ENCODE data around the gene VEZT.

Gene VEZT

DNA sequence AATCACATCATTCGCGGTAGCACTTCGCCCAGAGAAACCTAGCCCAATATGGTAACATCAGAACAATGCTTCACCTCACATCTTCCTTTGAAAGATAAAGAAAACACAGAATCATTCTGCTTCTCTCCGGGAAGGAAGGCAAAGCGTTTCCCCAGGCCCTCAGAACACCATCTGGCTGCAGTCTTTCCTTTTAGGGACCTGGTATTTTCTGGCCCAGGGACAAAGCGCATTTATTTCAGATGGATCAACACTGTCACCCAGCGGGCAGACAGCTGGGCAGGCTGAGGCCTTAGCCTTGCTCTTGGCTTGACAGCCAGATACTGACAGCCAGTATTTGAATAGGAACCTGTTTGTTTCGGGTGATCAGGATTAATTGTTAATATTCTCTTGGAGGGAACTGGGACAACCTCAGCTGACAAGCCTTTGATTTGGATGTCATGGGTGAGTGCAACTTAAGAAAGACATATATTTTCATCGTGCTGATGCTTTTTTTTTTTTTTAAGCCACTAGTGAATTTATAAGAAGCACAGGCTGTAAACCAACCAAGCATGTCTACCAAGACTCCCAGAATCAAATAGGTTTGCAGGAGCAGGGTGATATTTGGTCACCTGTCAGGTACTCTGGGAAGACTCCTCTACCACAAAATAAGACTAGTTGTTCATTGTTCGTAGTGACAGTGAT, 118.9 kb downstream of the VEZT start:
- H3K9me3 ChIP-seq (ENCODE audit: control extremely low read depth in 1 of 5, control insufficient read depth in 4 of 5, insufficient read depth in 2 of 5, low read depth in 1 of 5, low read length in 4 of 5): no peaks in the 10 kb centered on the region
- no peaks in the 10 kb centered on the region for H3K27me3 ChIP-seq (replicated peaks in 2 of 5; ENCODE audit: control insufficient read depth in 4 of 5, insufficient read depth in 5 of 5, low read length in 4 of 5)
- H3K27ac ChIP-seq (ENCODE audit: insufficient read depth in 1 of 2, low read depth in 1 of 2, low read length in 2 of 2, poor library complexity in 1 of 2, severe bottlenecking in 2 of 2): no peak overlapping the region
- POLR2A ChIA-PET: no interaction called here
- WGBS (ENCODE audit: insufficient coverage): 65% methylated on average over 7 of the region's 10 CpGs
- no peak overlapping the region for H3K4me3 ChIP-seq (ENCODE audit: control insufficient read depth in 1 of 7, extremely low read depth in 1 of 7, insufficient read depth in 4 of 7, low read depth in 2 of 7, low read length in 6 of 7)
- DNase-seq: peak in 2 of 3 donors; percentile 21 to 49
- CTCF ChIA-PET: no interaction called here
- no peaks in the 10 kb centered on the region for H3K4me1 ChIP-seq (ENCODE audit: control extremely low read depth in 1 of 4, control insufficient read depth in 4 of 4, insufficient read depth in 4 of 4, low read length in 3 of 4)
- no peaks in the 10 kb centered on the region for H3K36me3 ChIP-seq (ENCODE audit: control insufficient read depth in 4 of 4, insufficient read depth in 4 of 4, low read length in 3 of 4)

DNA sequence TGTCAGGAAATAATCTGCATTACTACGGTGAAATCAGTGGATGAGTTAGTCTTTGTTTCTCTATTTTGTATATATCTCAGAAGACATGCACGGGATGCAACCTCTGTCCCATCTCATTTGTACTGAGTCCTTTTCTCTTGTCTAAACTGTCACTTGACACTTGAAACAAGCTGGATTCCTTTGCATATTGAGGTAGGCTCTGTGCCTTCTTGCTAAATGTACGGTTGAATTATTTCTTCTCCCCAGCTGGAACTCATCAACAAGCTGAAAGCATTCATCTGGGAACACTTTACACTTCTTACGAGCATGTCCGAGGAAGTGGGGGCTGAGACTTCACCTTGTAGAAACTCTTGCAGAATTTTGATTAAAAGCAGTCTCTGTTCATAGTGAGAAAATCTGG, 119.5 kb downstream of the VEZT start:
- 94% methylated on average over 3 of the region's 5 CpGs for WGBS (ENCODE audit: insufficient coverage)
- Histone ChIP-seq H3K4me3 (ENCODE audit: control insufficient read depth in 1 of 7, extremely low read depth in 1 of 7, insufficient read depth in 4 of 7, low read depth in 2 of 7, low read length in 6 of 7) (no peak overlapping the region), H3K4me1 (ENCODE audit: control extremely low read depth in 1 of 4, control insufficient read depth in 4 of 4, insufficient read depth in 4 of 4, low read length in 3 of 4) (no peaks in the 10 kb centered on the region), H3K9me3 (ENCODE audit: control extremely low read depth in 1 of 5, control insufficient read depth in 4 of 5, insufficient read depth in 2 of 5, low read depth in 1 of 5, low read length in 4 of 5) (no peaks in the 10 kb centered on the region), H3K27me3 (replicated peaks in 2 of 5; ENCODE audit: control insufficient read depth in 4 of 5, insufficient read depth in 5 of 5, low read length in 4 of 5) (no peaks in the 10 kb centered on the region), H3K36me3 (ENCODE audit: control insufficient read depth in 4 of 4, insufficient read depth in 4 of 4, low read length in 3 of 4) (no peaks in the 10 kb centered on the region), H3K27ac (ENCODE audit: insufficient read depth in 1 of 2, low read depth in 1 of 2, low read length in 2 of 2, poor library complexity in 1 of 2, severe bottlenecking in 2 of 2) (no peak overlapping the region)
- CTCF ChIA-PET: interaction anchor here (0.6 kb wide), 1 partner anchor 224 kb away, joined by 3 read pairs; no protein-coding TSS in a partner anchor
- no peak for DNase-seq
- POLR2A ChIA-PET: no interaction called here

DNA sequence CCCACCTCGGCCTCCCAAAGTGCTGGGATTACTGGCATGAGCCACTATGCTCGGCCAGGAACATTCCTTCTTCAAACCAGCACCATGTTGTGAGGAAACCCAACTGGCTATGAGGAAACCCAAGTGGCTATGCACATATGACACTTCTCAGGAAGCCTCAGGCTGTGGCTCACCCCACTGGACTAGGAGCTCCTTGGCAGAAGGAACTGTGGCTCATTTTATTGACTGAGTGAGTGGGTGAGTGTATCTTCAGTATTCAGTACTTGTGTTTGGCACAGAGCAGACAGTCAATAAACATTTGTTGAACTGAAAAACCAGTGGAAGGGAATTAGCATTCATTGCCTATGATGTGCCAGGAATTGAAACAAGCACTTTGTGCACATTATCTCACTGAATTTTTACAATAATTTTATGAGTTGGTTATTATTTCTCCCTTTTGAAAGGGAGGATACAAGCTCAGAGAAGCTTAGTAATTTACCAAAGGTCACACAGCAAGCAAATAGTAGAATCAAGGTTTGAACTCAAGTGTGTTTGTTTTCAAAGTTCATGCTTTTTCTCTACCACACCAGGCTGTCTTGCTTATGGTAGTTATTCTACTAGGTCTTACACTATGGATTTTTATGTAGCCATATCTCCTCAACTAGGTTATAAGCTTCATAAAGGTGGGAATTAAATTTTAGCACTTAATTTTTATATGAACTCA, 121.6 kb downstream of the VEZT start:
- H3K4me1 ChIP-seq (ENCODE audit: control extremely low read depth in 1 of 4, control insufficient read depth in 4 of 4, insufficient read depth in 4 of 4, low read length in 3 of 4): no peaks in the 10 kb centered on the region
- no peaks in the 10 kb centered on the region for H3K27me3 ChIP-seq (replicated peaks in 2 of 5; ENCODE audit: control insufficient read depth in 4 of 5, insufficient read depth in 5 of 5, low read length in 4 of 5)
- H3K4me3 ChIP-seq (ENCODE audit: control insufficient read depth in 1 of 7, extremely low read depth in 1 of 7, insufficient read depth in 4 of 7, low read depth in 2 of 7, low read length in 6 of 7): no peak overlapping the region
- 95% methylated on average over 2 of the region's 2 CpGs for whole genome bisulfite sequencing (ENCODE audit: insufficient coverage)
- POLR2A ChIA-PET: no interaction called here
- DNase-seq: no peak
- CTCF ChIA-PET: interaction anchor here (1.4 kb wide), 1 partner anchor 30 kb away, joined by 3 read pairs; no protein-coding TSS in a partner anchor
- H3K9me3 ChIP-seq (ENCODE audit: control extremely low read depth in 1 of 5, control insufficient read depth in 4 of 5, insufficient read depth in 2 of 5, low read depth in 1 of 5, low read length in 4 of 5): no peaks in the 10 kb centered on the region
- H3K27ac ChIP-seq (ENCODE audit: insufficient read depth in 1 of 2, low read depth in 1 of 2, low read length in 2 of 2, poor library complexity in 1 of 2, severe bottlenecking in 2 of 2): no peak overlapping the region
- H3K36me3 ChIP-seq (ENCODE audit: control insufficient read depth in 4 of 4, insufficient read depth in 4 of 4, low read length in 3 of 4): no peaks in the 10 kb centered on the region

DNA sequence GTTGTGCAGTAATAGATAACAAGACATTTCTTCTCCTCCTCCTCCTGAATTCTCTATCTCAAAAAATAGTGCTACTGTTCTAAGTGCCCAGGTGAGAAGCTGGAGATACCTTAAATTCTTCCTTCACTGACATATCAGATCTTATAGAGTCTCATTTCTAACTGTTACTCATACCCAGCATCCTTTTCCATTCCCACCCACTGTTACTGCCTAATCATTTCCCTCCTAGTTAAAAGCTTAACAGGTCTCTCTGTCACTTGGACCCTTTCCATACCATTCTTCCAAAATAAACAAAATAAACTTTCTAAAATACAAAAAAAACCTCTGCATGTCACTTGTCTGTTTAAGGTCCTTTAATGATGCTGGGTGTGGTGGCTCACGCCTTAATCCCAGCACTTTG, 124.4 kb downstream of the VEZT start:
- POLR2A ChIA-PET: no interaction called here
- CTCF ChIA-PET: interaction anchor here (1.1 kb wide), 1 partner anchor 16 kb away, joined by 3 read pairs; no protein-coding TSS in a partner anchor

DNA sequence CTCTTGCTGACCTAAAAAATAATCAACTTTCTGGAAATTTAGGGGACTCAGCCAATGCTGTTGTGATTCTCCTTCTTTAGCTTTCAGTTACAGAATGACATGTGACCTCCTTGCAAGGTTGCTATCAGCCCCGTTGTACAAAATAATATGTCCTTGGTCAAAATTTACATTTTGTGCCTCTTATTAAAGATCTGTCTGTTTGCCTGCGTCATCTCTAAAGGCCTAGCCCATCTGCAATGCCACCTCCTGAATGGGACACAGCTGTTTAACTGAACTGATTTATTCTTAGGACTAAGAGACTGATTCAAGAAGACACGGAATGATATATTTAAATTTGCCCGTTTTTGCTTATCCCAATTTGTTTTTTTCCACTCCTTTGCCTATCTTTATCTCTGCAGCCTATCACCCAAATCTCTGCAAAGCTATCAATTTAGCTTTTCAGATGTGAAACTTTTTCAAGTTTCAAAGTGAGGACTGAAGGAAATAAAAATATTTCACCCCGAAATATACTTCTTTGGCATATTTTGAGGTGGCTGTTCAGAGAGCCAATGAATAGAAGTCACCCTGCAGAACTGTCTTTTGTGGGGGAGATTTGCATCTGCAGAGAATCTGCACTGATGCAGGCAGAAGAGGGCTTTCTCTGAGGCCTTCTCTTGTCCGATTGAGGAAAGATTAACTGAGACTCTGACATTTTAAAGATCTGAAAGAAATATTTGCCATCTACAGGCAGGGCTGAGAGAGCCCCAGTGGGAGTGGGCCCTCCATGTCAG, 126.0 kb downstream of the VEZT start:
- Histone ChIP-seq H3K4me3 (ENCODE audit: control insufficient read depth in 1 of 7, extremely low read depth in 1 of 7, insufficient read depth in 4 of 7, low read depth in 2 of 7, low read length in 6 of 7) (no peak overlapping the region), H3K27ac (ENCODE audit: insufficient read depth in 1 of 2, low read depth in 1 of 2, low read length in 2 of 2, poor library complexity in 1 of 2, severe bottlenecking in 2 of 2) (no peak overlapping the region), H3K4me1 (ENCODE audit: control extremely low read depth in 1 of 4, control insufficient read depth in 4 of 4, insufficient read depth in 4 of 4, low read length in 3 of 4) (no peaks in the 10 kb centered on the region), H3K27me3 (replicated peaks in 2 of 5; ENCODE audit: control insufficient read depth in 4 of 5, insufficient read depth in 5 of 5, low read length in 4 of 5) (no peaks in the 10 kb centered on the region), H3K9me3 (ENCODE audit: control extremely low read depth in 1 of 5, control insufficient read depth in 4 of 5, insufficient read depth in 2 of 5, low read depth in 1 of 5, low read length in 4 of 5) (no peaks in the 10 kb centered on the region), H3K36me3 (ENCODE audit: control insufficient read depth in 4 of 4, insufficient read depth in 4 of 4, low read length in 3 of 4) (no peaks in the 10 kb centered on the region)
- WGBS (ENCODE audit: insufficient coverage): 100% methylated on average over 4 of the region's 6 CpGs
- no peak for DNase-seq
- POLR2A ChIA-PET: interaction anchor here (0.7 kb wide), 1 partner anchor 51 kb away, joined by 5 read pairs; no protein-coding TSS in a partner anchor
- CTCF ChIA-PET: no interaction called here

More for the DNA sequence above, 124.4 kb downstream of the VEZT start:
- Histone ChIP-seq H3K9me3 (ENCODE audit: control extremely low read depth in 1 of 5, control insufficient read depth in 4 of 5, insufficient read depth in 2 of 5, low read depth in 1 of 5, low read length in 4 of 5) (no peaks in the 10 kb centered on the region), H3K4me1 (ENCODE audit: control extremely low read depth in 1 of 4, control insufficient read depth in 4 of 4, insufficient read depth in 4 of 4, low read length in 3 of 4) (no peaks in the 10 kb centered on the region), H3K36me3 (ENCODE audit: control insufficient read depth in 4 of 4, insufficient read depth in 4 of 4, low read length in 3 of 4) (no peaks in the 10 kb centered on the region), H3K4me3 (ENCODE audit: control insufficient read depth in 1 of 7, extremely low read depth in 1 of 7, insufficient read depth in 4 of 7, low read depth in 2 of 7, low read length in 6 of 7) (no peak overlapping the region), H3K27me3 (replicated peaks in 2 of 5; ENCODE audit: control insufficient read depth in 4 of 5, insufficient read depth in 5 of 5, low read length in 4 of 5) (no peaks in the 10 kb centered on the region), H3K27ac (ENCODE audit: insufficient read depth in 1 of 2, low read depth in 1 of 2, low read length in 2 of 2, poor library complexity in 1 of 2, severe bottlenecking in 2 of 2) (no peak overlapping the region)
- DNase-seq: no peak
- 100% methylated on average over 1 of the region's 1 CpG for WGBS (ENCODE audit: insufficient coverage)

DNA sequence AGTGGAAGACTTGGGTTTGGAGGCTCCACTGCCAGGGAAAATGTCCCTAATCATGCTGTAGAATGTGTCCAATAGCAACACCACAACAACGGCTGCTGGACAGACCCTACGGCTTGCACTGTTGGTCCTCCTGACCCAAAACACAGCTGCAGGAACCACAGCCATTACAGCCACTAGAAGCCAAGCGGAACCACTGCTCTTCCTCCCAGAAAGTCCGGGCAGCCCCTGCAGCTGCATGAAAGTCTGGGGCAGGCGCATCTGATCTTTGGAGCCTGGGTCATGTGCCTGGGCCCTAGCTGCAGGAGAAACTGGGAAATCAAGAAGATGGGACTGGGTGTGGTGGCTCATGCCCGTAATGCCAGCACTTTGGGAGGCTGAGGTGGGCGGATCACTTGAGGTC, 131.7 kb downstream of the VEZT start:
- CTCF ChIA-PET: no interaction called here
- no peak overlapping the region for H3K27ac ChIP-seq (ENCODE audit: insufficient read depth in 1 of 2, low read depth in 1 of 2, low read length in 2 of 2, poor library complexity in 1 of 2, severe bottlenecking in 2 of 2)
- 99% methylated on average over 7 of the region's 7 CpGs for WGBS (ENCODE audit: insufficient coverage)
- POLR2A ChIA-PET: no interaction called here
- no peaks in the 10 kb centered on the region for H3K36me3 ChIP-seq (ENCODE audit: control insufficient read depth in 4 of 4, insufficient read depth in 4 of 4, low read length in 3 of 4)
- no peak for DNase-seq
- H3K4me1 ChIP-seq (ENCODE audit: control extremely low read depth in 1 of 4, control insufficient read depth in 4 of 4, insufficient read depth in 4 of 4, low read length in 3 of 4): no peaks in the 10 kb centered on the region
- H3K27me3 ChIP-seq (replicated peaks in 2 of 5; ENCODE audit: control insufficient read depth in 4 of 5, insufficient read depth in 5 of 5, low read length in 4 of 5): peaks cover 0 to 3% (median 0%) of the 10 kb centered on the region in 5 experiments
- no peak overlapping the region for H3K4me3 ChIP-seq (ENCODE audit: control insufficient read depth in 1 of 7, extremely low read depth in 1 of 7, insufficient read depth in 4 of 7, low read depth in 2 of 7, low read length in 6 of 7)
- H3K9me3 ChIP-seq (ENCODE audit: control extremely low read depth in 1 of 5, control insufficient read depth in 4 of 5, insufficient read depth in 2 of 5, low read depth in 1 of 5, low read length in 4 of 5): no peaks in the 10 kb centered on the region

DNA sequence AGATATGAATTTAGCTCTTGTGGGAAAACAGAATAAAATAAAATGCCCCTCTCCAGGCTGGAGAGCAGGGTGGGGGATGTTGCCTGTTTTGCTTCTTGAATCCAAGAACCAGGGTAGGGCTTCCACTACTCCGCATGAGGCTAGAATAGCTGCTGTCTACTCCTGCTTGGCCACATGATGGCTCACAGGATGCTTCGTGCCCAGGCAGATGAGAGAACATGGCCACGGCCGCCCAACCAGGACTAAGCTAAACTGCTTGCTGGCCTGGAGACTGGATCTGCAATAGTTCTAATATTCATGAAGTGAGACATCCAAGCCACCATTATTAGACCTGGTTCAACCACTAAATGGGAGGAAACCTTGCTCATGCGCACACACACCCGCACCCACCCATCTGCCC, 134.1 kb downstream of the VEZT start:
- ChIA-PET CTCF (interaction anchor here (1.2 kb wide), 1 partner anchor 101 kb away, joined by 3 read pairs; no protein-coding TSS in a partner anchor), POLR2A (no interaction called here)
- 95% methylated on average over 4 of the region's 6 CpGs for WGBS (ENCODE audit: insufficient coverage)
- Histone ChIP-seq H3K4me3 (ENCODE audit: control insufficient read depth in 1 of 7, extremely low read depth in 1 of 7, insufficient read depth in 4 of 7, low read depth in 2 of 7, low read length in 6 of 7) (no peak overlapping the region), H3K9me3 (ENCODE audit: control extremely low read depth in 1 of 5, control insufficient read depth in 4 of 5, insufficient read depth in 2 of 5, low read depth in 1 of 5, low read length in 4 of 5) (no peaks in the 10 kb centered on the region), H3K27me3 (replicated peaks in 2 of 5; ENCODE audit: control insufficient read depth in 4 of 5, insufficient read depth in 5 of 5, low read length in 4 of 5) (peaks cover 0 to 3% (median 0%) of the 10 kb centered on the region in 5 experiments), H3K36me3 (ENCODE audit: control insufficient read depth in 4 of 4, insufficient read depth in 4 of 4, low read length in 3 of 4) (no peaks in the 10 kb centered on the region), H3K27ac (ENCODE audit: insufficient read depth in 1 of 2, low read depth in 1 of 2, low read length in 2 of 2, poor library complexity in 1 of 2, severe bottlenecking in 2 of 2) (no peak overlapping the region), H3K4me1 (ENCODE audit: control extremely low read depth in 1 of 4, control insufficient read depth in 4 of 4, insufficient read depth in 4 of 4, low read length in 3 of 4) (no peaks in the 10 kb centered on the region)
- no peak for DNase-seq
